Hepatocyte (in vitro differentiated cells): ENCODE data around the gene SUSD3. TPM values are rescaled to one million over a fixed set of nuclear protein-coding genes. Genes with fewer than 3 reads are reported as not detected.

Experiments
- DNase-seq: peaks from one replicate; pipeline ENCODE4 v3.0.0-alpha.2; 2016; ENCODE audit warnings: low spot score
- H2AFZ ChIP-seq: fragments of 200-600 bp; sonication (generic); 2 replicates; pipeline ENCODE4 v1.6.0; 2016; ENCODE audit warnings: antibody characterized with exemption, mild to moderate bottlenecking
- H3K27ac ChIP-seq: fragments of 200-600 bp; sonication (generic); 2 replicates; pipeline ENCODE4 v1.5.1; 2016; ENCODE audit warnings: mild to moderate bottlenecking
- H3K27me3 ChIP-seq: fragments of 200-600 bp; sonication (generic); 2 replicates; pipeline ENCODE4 v1.6.1; 2016
- H3K36me3 ChIP-seq: fragments of 200-600 bp; sonication (generic); replicated peaks from 2 replicates; pipeline ENCODE4 v1.5.1; 2016; ENCODE audit warnings: low read depth; ENCODE audit not compliant: insufficient read depth
- H3K4me1 ChIP-seq: fragments of 200-600 bp; sonication (generic); 2 replicates; pipeline ENCODE4 v1.5.1; 2016; ENCODE audit warnings: mild to moderate bottlenecking, moderate library complexity; ENCODE audit not compliant: insufficient read depth
- H3K4me2 ChIP-seq: fragments of 200-600 bp; sonication (generic); 2 replicates; pipeline ENCODE4 v1.6.0; 2016
- H3K4me3 ChIP-seq: fragments of 200-600 bp; sonication (generic); 2 replicates; pipeline ENCODE4 v1.5.1; 2016; ENCODE audit warnings: mild to moderate bottlenecking
- H3K79me2 ChIP-seq: fragments of 200-600 bp; sonication (generic); 2 replicates; pipeline ENCODE4 v1.6.0; 2017; ENCODE audit warnings: mild to moderate bottlenecking
- H3K9me2 ChIP-seq: fragments of 200-600 bp; sonication (generic); replicated peaks from 2 replicates; pipeline ENCODE4 v1.6.0; 2017; ENCODE audit warnings: mild to moderate bottlenecking; ENCODE audit not compliant: insufficient read depth
- H3K9me3 ChIP-seq: fragments of 200-600 bp; sonication (generic); 2 replicates; pipeline ENCODE4 v1.5.1; 2016; ENCODE audit warnings: low read depth, mild to moderate bottlenecking
- H4K20me1 ChIP-seq: fragments of 200-600 bp; sonication (generic); 2 replicates; pipeline ENCODE4 v1.6.0; 2016; ENCODE audit warnings: mild to moderate bottlenecking; ENCODE audit not compliant: insufficient read depth, poor library complexity, severe bottlenecking
- EZH2 ChIP-seq: fragments of 200-600 bp; sonication (generic); IDR thresholded peaks from 2 replicates; pipeline ENCODE4 v1.6.1; 2016; ENCODE audit warnings: antibody characterized with exemption, mild to moderate bottlenecking, borderline replicate concordance
- EZH2phosphoT487 ChIP-seq: fragments of 200-600 bp; sonication (generic); IDR thresholded peaks from one replicate; pipeline ENCODE4 v1.6.1; 2018; ENCODE audit warnings: antibody characterized with exemption, mild to moderate bottlenecking, low read depth, moderate library complexity; ENCODE audit not compliant: unreplicated experiment, severe bottlenecking
- WGBS: methylation state at CpG from one replicate; pipeline ENCODE4 v1.1.6; 2016; ENCODE audit warnings: low lambda C conversion rate; ENCODE audit errors: missing lambda C conversion rate; 5-methylcytosine and 5-hydroxymethylcytosine counted together
- polyA plus RNA-seq: library from polyadenylated mRNA; unstranded; fragments of >200 nt; fragmentation: Nextera tagmentation; extraction: Ambion mirVana; gene quantifications from 2 replicates; pipeline ENCODE4 v1.2.1, GENCODE V29; 2016
- total RNA-seq: library from RNA; depleted of rRNA; stranded (reverse); fragments of >200 nt; gene quantifications from 2 replicates; pipeline ENCODE4 v1.2.3, GENCODE V29; 2014
- TF ChIP-seq, protein P1 (sequence below): fragments of 200-600 bp; sonication (generic); IDR thresholded peaks from 2 replicates; pipeline ENCODE4 v1.5.1; 2016; ENCODE audit warnings: antibody characterized with exemption, mild to moderate bottlenecking; ENCODE audit not compliant: poor library complexity

The SUSD3 gene
- total and polyA plus RNA-seq, 2 experiments from 2014 or later: 11.4 to 17.3 TPM

DNA sequence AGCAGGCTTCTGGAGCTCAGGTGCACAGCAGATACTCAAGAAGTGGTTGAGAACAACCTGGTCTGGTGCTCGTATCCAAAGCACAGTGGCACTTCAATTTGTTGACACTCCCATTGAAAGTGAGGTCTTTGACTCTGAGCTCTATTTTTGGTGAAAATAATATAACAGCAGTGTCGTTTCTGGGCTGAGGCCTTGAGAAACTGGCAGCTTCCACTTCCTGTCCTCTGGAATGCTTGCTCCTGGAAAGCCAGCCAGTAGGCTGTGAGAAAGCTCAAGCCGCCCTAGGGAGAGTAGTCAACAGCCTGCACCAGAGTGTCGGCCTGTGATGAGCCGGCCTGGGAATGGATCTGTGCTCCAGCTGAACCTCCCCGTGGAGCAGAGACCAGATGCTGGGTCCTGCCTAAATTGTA is 6.8 kb upstream of the SUSD3 start:
- Histone ChIP-seq H4K20me1 (no peaks in the 10 kb centered on the region), H3K9me3 (no peaks in the 10 kb centered on the region), H3K27ac (no peak overlapping the region), H3K27me3 (no peaks in the 10 kb centered on the region), H3K4me2 (no peak overlapping the region), H3K9me2 (no peaks in the 10 kb centered on the region), H3K4me3 (no peak overlapping the region), H3K4me1 (no peaks in the 10 kb centered on the region), H2AFZ (no peak overlapping the region), H3K79me2 (no peaks in the 10 kb centered on the region), H3K36me3 (no peaks in the 10 kb centered on the region)
- TF ChIP-seq, protein P1, sequence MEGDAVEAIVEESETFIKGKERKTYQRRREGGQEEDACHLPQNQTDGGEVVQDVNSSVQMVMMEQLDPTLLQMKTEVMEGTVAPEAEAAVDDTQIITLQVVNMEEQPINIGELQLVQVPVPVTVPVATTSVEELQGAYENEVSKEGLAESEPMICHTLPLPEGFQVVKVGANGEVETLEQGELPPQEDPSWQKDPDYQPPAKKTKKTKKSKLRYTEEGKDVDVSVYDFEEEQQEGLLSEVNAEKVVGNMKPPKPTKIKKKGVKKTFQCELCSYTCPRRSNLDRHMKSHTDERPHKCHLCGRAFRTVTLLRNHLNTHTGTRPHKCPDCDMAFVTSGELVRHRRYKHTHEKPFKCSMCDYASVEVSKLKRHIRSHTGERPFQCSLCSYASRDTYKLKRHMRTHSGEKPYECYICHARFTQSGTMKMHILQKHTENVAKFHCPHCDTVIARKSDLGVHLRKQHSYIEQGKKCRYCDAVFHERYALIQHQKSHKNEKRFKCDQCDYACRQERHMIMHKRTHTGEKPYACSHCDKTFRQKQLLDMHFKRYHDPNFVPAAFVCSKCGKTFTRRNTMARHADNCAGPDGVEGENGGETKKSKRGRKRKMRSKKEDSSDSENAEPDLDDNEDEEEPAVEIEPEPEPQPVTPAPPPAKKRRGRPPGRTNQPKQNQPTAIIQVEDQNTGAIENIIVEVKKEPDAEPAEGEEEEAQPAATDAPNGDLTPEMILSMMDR: no peak
- TF ChIP-seq EZH2phosphoT487 (no peak), EZH2 (no peak)
- DNase-seq: no peak
- 65% methylated on average over 6 of the region's 6 CpGs for WGBS

DNA sequence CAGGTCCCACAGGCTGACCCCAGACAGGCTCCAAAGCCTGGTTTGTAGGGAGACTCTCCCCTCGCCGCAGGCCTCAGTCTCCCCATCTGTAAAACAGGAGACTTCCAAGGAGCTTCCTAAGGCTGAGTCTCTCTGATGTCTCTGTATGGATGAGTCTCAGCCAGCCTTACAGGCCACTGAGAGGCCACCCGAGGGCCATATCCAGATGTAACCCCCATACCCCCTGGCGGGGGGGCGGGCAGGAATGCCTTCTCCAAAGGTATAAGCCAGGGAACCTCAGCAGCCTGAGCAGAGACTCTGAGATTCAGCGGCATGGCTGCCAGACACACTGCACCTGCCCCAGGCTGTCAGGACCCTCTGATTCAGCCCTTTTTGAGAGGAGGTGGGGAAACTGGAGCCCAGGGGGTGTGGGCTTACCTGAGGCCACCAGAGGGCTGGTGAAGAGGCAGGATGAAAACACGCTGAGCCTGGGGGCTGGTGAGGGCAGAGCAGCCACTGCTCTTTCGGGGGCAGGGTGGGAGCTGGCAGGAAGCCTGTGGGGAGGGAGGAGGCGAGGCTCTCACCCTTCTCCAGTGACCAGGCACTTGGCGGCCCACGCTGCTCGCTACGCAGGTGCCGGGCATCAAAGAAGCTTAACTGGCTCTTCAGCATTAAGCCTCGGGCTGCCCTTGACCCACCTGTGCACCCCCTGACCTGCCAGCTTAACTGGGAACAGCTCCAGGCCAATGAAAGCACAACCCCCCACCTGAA is 5.5 kb upstream of the SUSD3 start:
- H3K79me2 ChIP-seq: no peaks in the 10 kb centered on the region
- no peak overlapping the region for H3K4me3 ChIP-seq
- no peaks in the 10 kb centered on the region for H3K9me2 ChIP-seq
- no peaks in the 10 kb centered on the region for H3K9me3 ChIP-seq
- DNase-seq: no peak
- H3K27ac ChIP-seq: no peak overlapping the region
- no peaks in the 10 kb centered on the region for H4K20me1 ChIP-seq
- 72% methylated on average over 15 of the region's 15 CpGs for WGBS
- TF ChIP-seq, protein P1: no peak
- no peak for TF ChIP-seq EZH2
- no peak for TF ChIP-seq EZH2phosphoT487
- no peak overlapping the region for H2AFZ ChIP-seq
- no peaks in the 10 kb centered on the region for H3K4me1 ChIP-seq
- no peaks in the 10 kb centered on the region for H3K36me3 ChIP-seq
- H3K27me3 ChIP-seq: no peaks in the 10 kb centered on the region
- H3K4me2 ChIP-seq: no peak overlapping the region

- WGBS: 78% methylated on average over 5 of the region's 5 CpGs
- no peaks in the 10 kb centered on the region for H3K9me3 ChIP-seq
- no peak for DNase-seq
These were observed 4.6 kb upstream of the SUSD3 start for GRCh38 chr9:93053781-93054331.

More at GRCh38 chr9:93053781-93054331, 4.6 kb upstream of the SUSD3 start:
- Histone ChIP-seq H3K4me1 (peaks cover 3% of the 10 kb centered on the region), H3K79me2 (no peaks in the 10 kb centered on the region), H3K36me3 (no peaks in the 10 kb centered on the region), H3K9me2 (no peaks in the 10 kb centered on the region), H3K27me3 (no peaks in the 10 kb centered on the region), H3K4me3 (no peak overlapping the region), H2AFZ (no peak overlapping the region), H4K20me1 (no peaks in the 10 kb centered on the region), H3K27ac (no peak overlapping the region), H3K4me2 (no peak overlapping the region)
- TF ChIP-seq EZH2phosphoT487 (no peak), EZH2 (no peak)
- TF ChIP-seq, protein P1: no peak
